Right kidney (tissue), 1 donor: ENCODE measurements around the gene CSH1.
A peak's percentile ranks its signal among the peaks of the same experiment; 100 is the strongest.
"Not testable (repeated sequence)": the region's sequence is repeated elsewhere in the genome, so short reads cannot be mapped to it uniquely, and the experiment has no call there.

Experiments
- DNase-seq: peaks from one replicate; pipeline ENCODE4 v3.0.0-alpha.2; 2016

Gene CSH1

DNA sequence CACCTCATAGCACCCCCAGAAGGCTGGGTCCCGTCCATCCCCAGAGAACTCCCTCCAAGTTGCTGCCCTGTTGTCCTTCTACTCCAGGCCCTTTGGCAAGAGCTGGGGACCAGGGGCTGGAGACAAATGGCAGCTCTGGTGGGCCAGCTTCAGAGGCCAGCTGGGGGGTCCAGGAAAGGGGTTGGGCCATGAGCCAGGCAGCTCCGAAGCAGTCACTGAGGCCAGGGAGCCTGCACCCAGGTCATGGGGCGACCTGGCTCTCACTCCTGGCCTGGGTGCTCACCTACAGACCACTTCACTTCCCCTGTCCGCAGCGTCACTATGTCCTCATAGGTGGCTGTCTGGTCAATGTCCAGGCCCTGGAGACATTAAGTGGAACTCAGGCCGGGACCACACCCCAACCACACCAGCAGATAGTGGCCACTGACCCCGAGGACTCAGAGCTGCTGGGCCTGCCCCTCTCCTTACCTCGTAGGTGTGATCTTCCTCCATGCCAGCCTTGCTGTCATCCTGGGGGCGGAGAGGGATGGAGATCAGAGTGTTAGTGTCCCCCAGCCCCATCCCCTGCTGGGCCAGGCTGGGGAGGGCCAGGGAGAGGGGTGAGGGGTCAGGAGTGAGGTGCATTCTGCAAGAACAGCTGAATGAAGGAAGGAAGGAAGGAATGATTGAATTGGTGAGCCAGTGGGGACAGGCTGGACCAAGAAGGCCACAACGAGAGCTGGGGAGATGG is 32.8 kb upstream of the CSH1 start:
- no peak for DNase-seq

- no peak for DNase-seq
Measured at GRCh38 chr17:63928172-63928666, 31.8 kb upstream of the CSH1 start.

GRCh38 chr17:63927464-63928171 is 31.2 kb upstream of the CSH1 start:
- DNase-seq = no peak

GRCh38 chr17:63926164-63926563 is 29.8 kb upstream of the CSH1 start:
- no peak for DNase-seq

- no peak for DNase-seq
Measured at GRCh38 chr17:63925615-63926014, 29.2 kb upstream of the CSH1 start.

GRCh38 chr17:63922402-63922801 is 26.0 kb upstream of the CSH1 start:
- not testable (repeated sequence) for DNase-seq

DNA sequence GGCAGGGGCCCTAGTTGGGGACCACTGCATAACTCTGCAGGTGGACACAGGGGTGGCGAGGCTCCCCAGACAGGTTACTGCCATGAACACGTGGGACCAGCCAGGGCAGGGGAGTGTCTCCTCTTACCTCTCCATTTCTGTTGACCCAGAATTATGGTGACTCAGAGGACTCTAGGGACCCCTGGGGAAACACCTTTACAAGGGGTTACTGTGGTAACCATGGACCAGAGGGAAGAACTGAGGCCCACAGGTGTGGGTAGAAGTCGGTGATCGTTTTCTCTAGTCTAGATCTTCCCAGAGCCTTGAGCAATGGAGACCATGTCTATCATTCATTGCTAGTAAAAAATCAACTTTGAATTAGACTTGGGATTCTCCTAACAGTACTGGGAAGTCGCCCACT is 24.4 kb upstream of the CSH1 start:
- DNase-seq = not testable (repeated sequence)

GRCh38 chr17:63920050-63920449 is 23.7 kb upstream of the CSH1 start:
- DNase-seq = not testable (repeated sequence)

GRCh38 chr17:63919311-63919723 is 22.9 kb upstream of the CSH1 start:
- DNase-seq = peak; percentile 61

GRCh38 chr17:63918789-63919305 is 22.5 kb upstream of the CSH1 start, which contains the start of gene GH1:
Gene GH1, minus strand, starts transcription at chr17:63918839. Its CDS starts 63 bp downstream, at chr17:63918776.
- not testable (repeated sequence) for DNase-seq

- no peak for DNase-seq
Measured at GRCh38 chr17:63918305-63918704, 21.9 kb upstream of the CSH1 start.

DNA sequence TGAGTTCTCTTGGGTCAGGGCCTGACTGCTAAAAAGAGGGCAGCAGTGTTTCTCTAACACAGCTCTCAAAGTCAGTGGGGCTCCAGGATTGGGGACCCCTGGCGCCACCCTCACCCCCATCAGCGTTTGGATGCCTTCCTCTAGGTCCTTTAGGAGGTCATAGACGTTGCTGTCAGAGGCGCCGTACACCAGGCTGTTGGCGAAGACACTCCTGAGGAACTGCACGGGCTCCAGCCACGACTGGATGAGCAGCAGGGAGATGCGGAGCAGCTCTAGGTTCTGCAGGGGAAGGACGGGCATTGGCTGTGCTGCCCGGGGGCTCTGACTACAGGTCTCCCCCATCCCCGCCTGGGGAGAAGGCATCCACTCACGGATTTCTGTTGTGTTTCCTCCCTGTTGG is 21.3 kb upstream of the CSH1 start:
- no peak for DNase-seq

DNA sequence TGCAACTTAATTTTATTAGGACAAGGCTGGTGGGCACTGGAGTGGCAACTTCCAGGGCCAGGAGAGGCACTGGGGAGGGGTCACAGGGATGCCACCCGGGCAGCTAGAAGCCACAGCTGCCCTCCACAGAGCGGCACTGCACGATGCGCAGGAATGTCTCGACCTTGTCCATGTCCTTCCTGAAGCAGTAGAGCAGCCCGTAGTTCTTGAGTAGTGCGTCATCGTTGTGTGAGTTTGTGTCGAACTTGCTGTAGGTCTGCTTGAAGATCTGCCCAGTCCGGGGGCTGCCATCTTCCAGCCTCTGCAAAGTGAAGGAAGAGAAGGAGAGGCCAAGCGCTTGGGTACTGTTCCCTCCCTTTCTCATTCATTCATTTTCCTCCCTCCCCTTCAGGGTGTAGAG is 20.8 kb upstream of the CSH1 start:
- not testable (repeated sequence) for DNase-seq

- no peak for DNase-seq
Measured at GRCh38 chr17:63916566-63917185, 20.3 kb upstream of the CSH1 start.

DNA sequence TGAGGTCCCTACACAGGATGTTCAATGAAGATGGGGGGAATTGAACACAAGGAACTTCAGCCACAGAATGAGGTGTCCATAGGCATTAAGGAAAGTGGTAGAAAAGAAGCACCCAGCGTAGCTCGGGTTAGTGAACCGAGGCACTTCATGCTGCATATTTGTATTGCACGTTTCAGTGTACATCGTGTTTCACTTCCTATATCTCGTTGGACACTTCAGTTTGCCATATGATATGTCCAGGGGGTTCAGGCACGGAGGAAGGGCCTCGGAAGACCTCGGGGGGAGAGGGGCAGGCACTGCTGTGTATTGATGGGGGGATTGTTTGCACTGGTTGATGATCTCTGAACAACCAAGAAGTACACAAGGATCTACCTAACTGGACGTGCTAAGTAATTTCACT is 19.4 kb upstream of the CSH1 start:
- DNase-seq = not testable (repeated sequence)

DNA sequence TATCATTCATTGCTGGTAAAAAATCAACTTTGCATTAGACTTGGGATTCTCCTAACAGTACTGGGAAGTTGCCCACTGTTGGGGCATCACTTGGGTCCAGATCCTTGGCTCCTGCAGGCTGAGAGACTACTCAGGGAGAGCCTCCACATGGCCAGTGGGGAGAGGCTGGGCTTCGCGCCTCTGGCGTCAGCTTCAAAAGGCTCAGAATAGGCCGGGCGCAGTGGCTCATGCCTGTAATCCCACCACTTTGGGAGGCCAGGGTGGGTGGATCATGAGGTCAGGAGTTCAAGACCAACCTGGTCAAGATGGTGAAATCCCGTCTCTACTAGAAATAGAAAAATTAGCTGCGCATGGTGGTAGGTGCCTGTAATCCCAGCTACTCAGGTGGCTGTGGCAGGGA is 18.1 kb upstream of the CSH1 start:
- no peak for DNase-seq

GRCh38 chr17:63911657-63912100 is 15.3 kb upstream of the CSH1 start:
- peak; percentile 25 for DNase-seq

GRCh38 chr17:63911041-63911635 is 14.8 kb upstream of the CSH1 start, which contains the start of gene CSHL1:
Gene CSHL1, minus strand, starts transcription at chr17:63911258. Its CDS starts 62 bp downstream, at chr17:63911196.
- DNase-seq = no peak

- no peak for DNase-seq
Measured at GRCh38 chr17:63910096-63910495, 13.7 kb upstream of the CSH1 start.

GRCh38 chr17:63909586-63909985 is 13.2 kb upstream of the CSH1 start:
- DNase-seq = not testable (repeated sequence)

GRCh38 chr17:63907161-63907778 is 10.9 kb upstream of the CSH1 start:
- DNase-seq = not testable (repeated sequence)

DNA sequence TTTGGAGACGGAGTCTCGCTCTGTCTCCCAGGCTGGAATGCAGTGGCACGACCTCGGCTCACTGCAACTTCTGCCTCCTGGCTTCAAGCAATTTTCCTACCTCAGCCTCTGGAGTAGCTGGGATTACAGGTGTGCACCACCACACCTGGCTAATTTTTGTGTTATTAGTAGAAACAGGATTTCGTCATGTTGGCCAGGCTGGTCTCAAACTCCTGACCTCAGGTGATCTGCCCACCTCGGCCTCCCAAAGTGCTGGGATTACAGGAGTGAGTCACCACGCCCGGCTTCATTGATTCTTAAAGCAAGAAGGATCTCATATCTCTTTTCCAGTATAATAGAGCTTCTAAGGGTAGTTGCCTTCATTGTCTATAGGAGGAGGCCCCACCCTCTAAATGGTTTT is 8.4 kb upstream of the CSH1 start:
- not testable (repeated sequence) for DNase-seq
